ENCODE measurements around the gene CORO1C. TPM values are rescaled to one million over a fixed set of nuclear protein-coding genes. Genes with fewer than 3 reads are reported as not detected.

The CORO1C gene
- total and polyA plus RNA-seq, 9 of the 15 experiments (the other 6 are each of a cell fraction or from before 2014, with no cell fraction given): 55.2 to 280 (median 150) TPM

GRCh38 chr12:108614041-108614440, 117.3 kb downstream of the CORO1C start:
- no peak for DNase-seq (ENCODE audit: extremely low read depth in 1 of 4, low spot score in 3 of 4)
- H3K9me1 ChIP-seq (ENCODE audit: control insufficient read depth, insufficient read depth, low read length): no peaks in the 10 kb centered on the region
- no TSS peak for BruUV-seq (replicated peaks)
- no peak overlapping the region for H3K4me2 ChIP-seq (ENCODE audit: insufficient read depth, low read length)
- intact Hi-C loops (cut with micrococcal nuclease) (no loop called here), in situ Hi-C loops (cut with MboI) (no loop called here)
- no peaks in the 10 kb centered on the region for H3K27me3 ChIP-seq (ENCODE audit: control insufficient read depth in 2 of 2, insufficient read depth in 2 of 2, low read length in 2 of 2)
- no peak for ATAC-seq
- no peak overlapping the region for H3K9ac ChIP-seq (ENCODE audit: insufficient read depth in 1 of 2, low read depth in 2 of 2, low read length in 2 of 2)
- H3K36me3 ChIP-seq (ENCODE audit: control insufficient read depth, insufficient read depth, low read length): no peaks in the 10 kb centered on the region
- ChIA-PET CTCF (ENCODE audit: low intra/inter-chr PET ratio) (no interaction called here), POLR2A (interaction anchor here (1.9 kb wide), 1 partner anchor 14 kb away, joined by 8 read pairs; no protein-coding TSS in a partner anchor)
- H2AFZ ChIP-seq (ENCODE audit: low read depth, low read length): no peak overlapping the region
- 13% methylated on average over 4 of the region's 4 CpGs for WGBS (ENCODE audit: insufficient coverage, low coverage, missing lambda C conversion rate)
- H3K9me3 ChIP-seq (replicated peaks; ENCODE audit: control insufficient read depth, insufficient read depth, low read depth, low read length): no peaks in the 10 kb centered on the region
- H3K4me3 ChIP-seq: no peak overlapping the region
- no peaks in the 10 kb centered on the region for H4K20me1 ChIP-seq (replicated peaks; ENCODE audit: control insufficient read depth, insufficient read depth, low read length)
- no peak for FAIRE-seq
- H3K27ac ChIP-seq (ENCODE audit: extremely low read depth, low read depth, low read length): no peak overlapping the region
- no peaks in the 10 kb centered on the region for H3K79me2 ChIP-seq (ENCODE audit: control insufficient read depth, insufficient read depth, low read length)
- peaks cover 13 to 20% of the 10 kb centered on the region in 2 experiments for H3K4me1 ChIP-seq (replicated peaks in 1 of 2; ENCODE audit: control insufficient read depth in 2 of 2, insufficient read depth in 2 of 2, low read length in 2 of 2)
- TF ChIP-seq LEF1 (IDR thresholded peaks at IDR 0.05) (no peak), FOS (IDR thresholded peaks at IDR 0.05; ENCODE audit: extremely low read depth, insufficient read length) (no peak), CBX1 (IDR thresholded peaks at IDR 0.05; ENCODE audit: low read depth) (peak; percentile 61; the same call in 1 of the 2 replicates), TCF7L2 (IDR thresholded peaks at IDR 0.05; ENCODE audit: low read depth, low read length) (no peak), KLF13 (tag; IDR thresholded peaks at IDR 0.05; ENCODE audit: borderline replicate concordance, low read depth) (no peak), HEY1 (CRISPR knock-in tag; IDR thresholded peaks at IDR 0.05; ENCODE audit: borderline replicate concordance) (no peak), ZNF668 (CRISPR knock-in tag; IDR thresholded peaks at IDR 0.05) (no peak), SMARCA5 (IDR thresholded peaks at IDR 0.05) (peak; percentile 74; the same call in 1 of the 2 replicates), CGGBP1 (CRISPR knock-in tag; IDR thresholded peaks at IDR 0.05) (no peak), ZNF507 (tag; conservative IDR thresholded peaks at IDR 0.05) (no peak), POLR2AphosphoS5 (IDR thresholded peaks at IDR 0.05; ENCODE audit: control insufficient read depth, insufficient read depth, low read depth, low read length) (no peak), YBX1 (IDR thresholded peaks at IDR 0.05) (no peak), ZNF174 (CRISPR knock-in tag; IDR thresholded peaks at IDR 0.05) (no peak), NELFE (IDR thresholded peaks at IDR 0.05; ENCODE audit: insufficient read depth, insufficient read length) (no peak), STAT5A (IDR thresholded peaks at IDR 0.05; ENCODE audit: borderline replicate concordance, low read length) (no peak), RCOR1 (IDR thresholded peaks at IDR 0.05; ENCODE audit: borderline replicate concordance in 1 of 2, low read depth in 2 of 2, low read length in 2 of 2) (0 out of 4 replicates have a peak, but pooled peaks of 1 of the 2 experiments have one; percentile 35), RAD51 (IDR thresholded peaks at IDR 0.05; ENCODE audit: borderline replicate concordance, low read depth) (no peak), ZFP36 (IDR thresholded peaks at IDR 0.05; ENCODE audit: low read depth, low read length, partially characterized antibody) (peak; percentile 87), MCM7 (IDR thresholded peaks at IDR 0.05) (no peak), MTF1 (CRISPR knock-in tag; IDR thresholded peaks at IDR 0.05; ENCODE audit: borderline replicate concordance) (no peak), DEAF1 (CRISPR knock-in tag; IDR thresholded peaks at IDR 0.05) (no peak), HCFC1 (IDR thresholded peaks at IDR 0.05; ENCODE audit: low read depth, low read length) (no peak), CHD4 (IDR thresholded peaks at IDR 0.05; ENCODE audit: insufficient read depth, insufficient replicate concordance, low read depth, low read length, poor library complexity, severe bottlenecking) (peak; percentile 57), BRCA1 (IDR thresholded peaks at IDR 0.05) (no peak), BRCA1 (CRISPR knock-in tag; IDR thresholded peaks at IDR 0.05) (no peak), BCOR (IDR thresholded peaks at IDR 0.05) (peak; percentile 94)
